22Rv1 (cell line): ENCODE measurements around the gene SEC61A1.

Experiments
- H3K27ac ChIP-seq: fragments of 450-650 bp; 2 replicates; pipeline ENCODE4 v1.5.1; 2017
- ZFX ChIP-seq: fragments of 450-650 bp; IDR thresholded peaks from 2 replicates; pipeline ENCODE4 v1.6.1; 2017; ENCODE audit warnings: antibody characterized with exemption, borderline replicate concordance
- TF ChIP-seq, protein P1 (sequence below): fragments of 450-650 bp; IDR thresholded peaks from 2 replicates; pipeline ENCODE4 v1.5.1; 2017; ENCODE audit warnings: mild to moderate bottlenecking

Gene SEC61A1

DNA sequence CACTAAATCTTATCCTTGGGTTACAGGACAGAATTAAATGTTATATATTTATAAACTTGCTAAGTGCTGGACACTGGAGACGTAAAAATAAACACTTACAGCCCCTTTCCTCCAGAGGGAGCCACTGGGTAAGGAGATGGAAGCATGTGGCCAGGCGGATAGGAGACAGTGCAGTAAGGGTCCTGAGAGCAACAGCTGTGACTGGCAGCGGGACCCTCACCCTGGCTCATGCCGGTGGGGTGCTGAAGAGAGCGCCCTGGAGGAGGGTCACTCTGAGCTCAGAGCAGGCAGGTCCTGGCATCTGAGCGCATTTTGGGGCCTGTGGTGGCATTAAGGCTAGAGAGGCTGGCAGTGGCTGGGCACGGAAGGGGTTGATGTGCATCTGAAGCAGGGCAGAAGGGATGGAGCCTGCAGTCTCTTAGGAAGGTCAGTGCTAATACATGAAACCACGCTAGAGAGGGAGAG, 16.0 kb downstream of the SEC61A1 start:
- TF ChIP-seq ZFX: no peak
- TF ChIP-seq, protein P1, sequence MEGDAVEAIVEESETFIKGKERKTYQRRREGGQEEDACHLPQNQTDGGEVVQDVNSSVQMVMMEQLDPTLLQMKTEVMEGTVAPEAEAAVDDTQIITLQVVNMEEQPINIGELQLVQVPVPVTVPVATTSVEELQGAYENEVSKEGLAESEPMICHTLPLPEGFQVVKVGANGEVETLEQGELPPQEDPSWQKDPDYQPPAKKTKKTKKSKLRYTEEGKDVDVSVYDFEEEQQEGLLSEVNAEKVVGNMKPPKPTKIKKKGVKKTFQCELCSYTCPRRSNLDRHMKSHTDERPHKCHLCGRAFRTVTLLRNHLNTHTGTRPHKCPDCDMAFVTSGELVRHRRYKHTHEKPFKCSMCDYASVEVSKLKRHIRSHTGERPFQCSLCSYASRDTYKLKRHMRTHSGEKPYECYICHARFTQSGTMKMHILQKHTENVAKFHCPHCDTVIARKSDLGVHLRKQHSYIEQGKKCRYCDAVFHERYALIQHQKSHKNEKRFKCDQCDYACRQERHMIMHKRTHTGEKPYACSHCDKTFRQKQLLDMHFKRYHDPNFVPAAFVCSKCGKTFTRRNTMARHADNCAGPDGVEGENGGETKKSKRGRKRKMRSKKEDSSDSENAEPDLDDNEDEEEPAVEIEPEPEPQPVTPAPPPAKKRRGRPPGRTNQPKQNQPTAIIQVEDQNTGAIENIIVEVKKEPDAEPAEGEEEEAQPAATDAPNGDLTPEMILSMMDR: peak; percentile 85
- no peak overlapping the region for H3K27ac ChIP-seq

DNA sequence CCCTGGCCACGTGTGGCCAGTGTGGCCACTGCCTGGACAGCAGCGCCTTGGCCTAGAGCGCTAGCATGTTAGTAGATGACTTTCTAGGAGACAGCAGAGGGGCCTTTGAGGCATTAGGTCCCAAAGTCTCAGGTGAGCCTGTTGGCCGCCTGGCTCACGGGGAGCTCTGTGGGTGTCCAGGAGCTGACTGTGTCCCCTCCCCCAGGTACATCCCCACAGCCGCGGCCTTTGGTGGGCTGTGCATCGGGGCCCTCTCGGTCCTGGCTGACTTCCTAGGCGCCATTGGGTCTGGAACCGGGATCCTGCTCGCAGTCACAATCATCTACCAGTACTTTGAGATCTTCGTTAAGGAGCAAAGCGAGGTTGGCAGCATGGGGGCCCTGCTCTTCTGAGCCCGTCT, 17.0 kb downstream of the SEC61A1 start:
- TF ChIP-seq, protein P1: no peak
- TF ChIP-seq ZFX: no peak
- no peak overlapping the region for H3K27ac ChIP-seq

DNA sequence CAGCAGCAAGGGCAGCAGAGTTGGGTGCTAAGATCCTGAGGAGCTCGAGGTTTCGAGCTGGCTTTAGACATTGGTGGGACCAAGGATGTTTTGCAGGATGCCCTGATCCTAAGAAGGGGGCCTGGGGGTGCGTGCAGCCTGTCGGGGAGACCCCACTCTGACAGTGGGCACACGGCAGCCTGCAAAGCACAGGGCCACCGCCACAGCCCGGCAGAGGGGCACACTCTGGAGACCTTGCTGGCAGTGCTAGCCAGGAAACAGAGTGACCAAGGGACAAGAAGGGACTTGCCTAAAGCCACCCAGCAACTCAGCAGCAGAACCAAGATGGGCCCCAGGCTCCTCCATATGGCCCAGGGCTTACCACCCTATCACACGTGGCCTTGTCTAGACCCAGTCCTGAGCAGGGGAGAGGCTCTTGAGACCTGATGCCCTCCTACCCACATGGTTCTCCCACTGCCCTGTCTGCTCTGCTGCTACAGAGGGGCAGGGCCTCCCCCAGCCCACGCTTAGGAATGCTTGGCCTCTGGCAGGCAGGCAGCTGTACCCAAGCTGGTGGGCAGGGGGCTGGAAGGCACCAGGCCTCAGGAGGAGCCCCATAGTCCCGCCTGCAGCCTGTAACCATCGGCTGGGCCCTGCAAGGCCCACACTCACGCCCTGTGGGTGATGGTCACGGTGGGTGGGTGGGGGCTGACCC, 18.8 kb downstream of the SEC61A1 start:
- no peak for TF ChIP-seq ZFX
- TF ChIP-seq, protein P1: no peak
- H3K27ac ChIP-seq: no peak overlapping the region

DNA sequence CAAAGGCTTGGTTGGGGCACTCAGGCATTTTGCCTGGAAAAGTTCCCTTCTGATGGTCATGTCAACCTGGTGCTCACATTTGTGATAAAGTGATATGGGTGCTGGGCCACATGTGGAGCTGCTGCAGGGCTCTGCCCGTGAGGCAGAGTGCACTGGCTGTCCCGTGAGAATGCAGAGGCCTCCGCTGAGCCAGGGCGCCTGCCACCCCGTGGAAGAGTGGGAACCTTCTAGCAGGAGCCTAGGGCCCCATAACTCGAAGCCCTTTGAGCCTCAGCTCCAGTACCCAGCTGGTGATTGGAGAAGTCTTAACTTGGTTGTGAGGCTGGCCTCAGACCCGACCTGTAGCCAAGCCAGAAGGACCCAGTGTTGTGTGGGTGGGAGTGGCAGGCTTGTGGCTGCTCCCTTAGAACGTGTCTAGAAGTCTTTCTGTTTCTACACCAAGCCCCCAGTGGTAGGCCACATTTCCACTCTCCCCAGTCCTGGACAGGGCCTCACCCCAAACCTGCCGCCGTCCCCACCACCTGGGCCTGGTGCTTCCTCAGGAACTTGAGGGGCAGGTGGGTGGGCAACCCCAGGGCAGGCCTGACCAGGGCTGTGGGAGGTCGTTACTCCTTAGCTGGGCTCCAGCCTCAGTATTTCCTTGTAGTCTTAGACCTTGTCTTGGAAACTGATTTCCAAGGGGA, 19.7 kb downstream of the SEC61A1 start:
- H3K27ac ChIP-seq: no peak overlapping the region
- TF ChIP-seq, protein P1: no peak
- TF ChIP-seq ZFX: no peak

DNA sequence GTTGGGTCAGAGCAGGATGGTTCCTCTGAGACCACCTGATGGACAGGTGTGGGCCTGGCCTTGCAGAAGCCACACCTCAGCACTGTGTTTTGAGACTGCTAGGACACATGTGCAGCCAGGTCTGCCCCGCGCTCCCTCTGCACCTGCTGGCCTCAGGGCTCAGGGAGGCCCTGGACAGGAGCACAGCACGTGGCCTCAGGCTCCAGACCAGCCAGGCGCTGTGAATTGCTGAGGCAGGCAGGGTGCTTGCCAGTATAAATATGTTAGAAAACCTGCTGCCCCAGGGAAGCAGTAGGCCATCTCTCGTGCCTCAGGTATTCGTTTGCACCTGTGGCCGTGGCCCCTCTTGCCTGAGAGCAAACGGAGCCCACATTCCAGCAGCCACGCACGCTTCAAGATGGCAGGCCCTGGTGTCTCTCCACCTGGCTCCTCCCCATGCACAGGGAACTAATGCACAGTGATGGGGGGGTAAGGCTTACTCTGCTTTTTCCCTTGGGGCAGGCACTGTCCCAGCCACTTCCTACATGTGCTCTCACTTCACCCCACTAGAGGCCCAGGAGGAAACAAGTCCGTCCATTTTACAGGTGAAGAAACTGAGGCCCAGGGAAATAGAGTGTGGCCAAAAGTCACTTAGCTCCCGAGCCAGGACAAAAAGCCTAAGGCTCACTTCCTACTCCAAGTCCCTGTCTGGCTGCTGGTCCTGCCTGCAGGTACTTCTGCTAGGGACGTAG, 20.4 kb downstream of the SEC61A1 start:
- H3K27ac ChIP-seq: peak overlapping the region; percentile 71; the same call in 1 of the 2 replicates
- TF ChIP-seq, protein P1: no peak
- TF ChIP-seq ZFX: no peak

DNA sequence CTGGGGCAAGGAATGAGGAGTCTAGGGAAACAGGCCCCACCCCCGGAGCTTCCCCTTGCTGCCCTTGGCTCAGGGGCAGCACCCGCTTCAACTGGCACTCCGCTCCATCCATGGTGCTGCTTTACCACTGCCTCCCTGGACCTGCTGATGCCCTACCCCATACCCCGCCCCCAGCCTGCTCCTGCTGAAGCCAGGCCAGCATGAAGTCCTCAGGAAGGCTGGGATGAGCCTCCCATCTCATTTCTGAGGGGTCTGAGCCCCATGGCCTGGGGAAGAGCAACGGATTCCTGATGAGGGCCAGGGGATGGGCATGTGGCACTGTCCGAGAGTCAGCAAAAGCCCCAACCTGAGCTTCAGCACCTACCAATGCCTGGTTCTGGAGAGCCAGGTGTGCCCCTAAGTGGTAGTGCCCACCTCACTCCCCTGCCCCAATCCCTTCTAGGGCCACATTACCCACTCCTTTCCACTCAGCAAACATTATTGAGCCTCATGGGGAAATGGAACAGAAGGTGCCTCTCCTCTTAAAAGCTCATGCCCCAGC, 21.0 kb downstream of the SEC61A1 start:
- H3K27ac ChIP-seq: peak overlapping the region; percentile 71; the same call in 1 of the 2 replicates

More for the DNA sequence above, 21.0 kb downstream of the SEC61A1 start:
- TF ChIP-seq, protein P1: no peak
- no peak for TF ChIP-seq ZFX
